ENCODE measurements around the gene TNFSF13.
A peak's percentile ranks its signal among the peaks of the same experiment; 100 is the strongest.

TNFSF13 gene

DNA sequence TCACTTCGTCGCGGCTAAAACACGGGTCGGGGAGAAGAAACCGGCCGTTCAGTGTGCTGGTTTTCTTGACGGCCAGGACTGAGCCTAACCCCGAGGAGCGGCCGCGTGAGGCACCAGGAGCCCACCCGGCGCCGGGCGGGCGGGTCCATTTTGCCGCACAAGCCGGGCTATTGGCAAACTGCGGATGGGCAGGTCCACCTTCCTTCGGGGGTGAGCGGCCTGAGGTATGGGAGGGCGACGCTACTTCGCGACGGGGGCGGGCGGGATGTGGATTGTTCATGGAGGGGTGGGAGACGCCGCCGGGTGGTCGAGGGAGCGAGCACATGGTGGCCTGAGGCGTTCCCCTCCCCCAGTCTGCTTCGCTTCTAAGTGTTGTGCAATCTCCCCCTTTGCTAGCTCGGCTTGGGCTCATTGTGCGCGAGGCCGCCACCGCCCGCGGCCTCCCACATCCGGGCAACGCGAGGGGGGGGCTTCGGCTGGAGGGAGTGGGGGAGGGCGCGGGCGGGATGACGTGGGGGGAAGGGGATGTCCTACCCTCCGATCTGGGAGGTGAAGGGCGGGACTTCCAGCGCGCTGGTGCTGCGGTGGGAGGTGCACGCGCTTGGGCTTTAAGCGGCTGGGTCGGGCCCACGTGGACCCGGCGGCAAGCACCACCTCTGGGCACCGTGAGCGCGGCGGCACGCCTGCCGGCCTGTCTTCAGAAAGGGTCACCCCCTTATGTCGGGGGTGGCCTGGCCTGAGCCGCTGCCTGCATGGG, 15.0 kb downstream of the TNFSF13 start:
- DNase-seq (ENCODE audit: low read depth) = peak; percentile 80
- H3K4me3 ChIP-seq (ENCODE audit: low read depth, low read length) = peak overlapping the region; percentile 97
- TF ChIP-seq, protein P1, sequence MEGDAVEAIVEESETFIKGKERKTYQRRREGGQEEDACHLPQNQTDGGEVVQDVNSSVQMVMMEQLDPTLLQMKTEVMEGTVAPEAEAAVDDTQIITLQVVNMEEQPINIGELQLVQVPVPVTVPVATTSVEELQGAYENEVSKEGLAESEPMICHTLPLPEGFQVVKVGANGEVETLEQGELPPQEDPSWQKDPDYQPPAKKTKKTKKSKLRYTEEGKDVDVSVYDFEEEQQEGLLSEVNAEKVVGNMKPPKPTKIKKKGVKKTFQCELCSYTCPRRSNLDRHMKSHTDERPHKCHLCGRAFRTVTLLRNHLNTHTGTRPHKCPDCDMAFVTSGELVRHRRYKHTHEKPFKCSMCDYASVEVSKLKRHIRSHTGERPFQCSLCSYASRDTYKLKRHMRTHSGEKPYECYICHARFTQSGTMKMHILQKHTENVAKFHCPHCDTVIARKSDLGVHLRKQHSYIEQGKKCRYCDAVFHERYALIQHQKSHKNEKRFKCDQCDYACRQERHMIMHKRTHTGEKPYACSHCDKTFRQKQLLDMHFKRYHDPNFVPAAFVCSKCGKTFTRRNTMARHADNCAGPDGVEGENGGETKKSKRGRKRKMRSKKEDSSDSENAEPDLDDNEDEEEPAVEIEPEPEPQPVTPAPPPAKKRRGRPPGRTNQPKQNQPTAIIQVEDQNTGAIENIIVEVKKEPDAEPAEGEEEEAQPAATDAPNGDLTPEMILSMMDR (IDR thresholded peaks at IDR 0.05; ENCODE audit: low read depth, low read length, missing control alignments) = no peak
- in situ Hi-C loops (cut with HindIII; ENCODE audit: low sequenced_read_pairs) = no loop called here

- no peak for DNase-seq (ENCODE audit: low read depth)
- TF ChIP-seq, protein P1 (IDR thresholded peaks at IDR 0.05; ENCODE audit: low read depth, low read length, missing control alignments) = no peak
- in situ Hi-C loops (cut with HindIII; ENCODE audit: low sequenced_read_pairs) = no loop called here
- H3K4me3 ChIP-seq (ENCODE audit: low read depth, low read length) = peak overlapping the region; percentile 97
Measured at GRCh38 chr17:7574176-7574953, 15.8 kb downstream of the TNFSF13 start.

DNA sequence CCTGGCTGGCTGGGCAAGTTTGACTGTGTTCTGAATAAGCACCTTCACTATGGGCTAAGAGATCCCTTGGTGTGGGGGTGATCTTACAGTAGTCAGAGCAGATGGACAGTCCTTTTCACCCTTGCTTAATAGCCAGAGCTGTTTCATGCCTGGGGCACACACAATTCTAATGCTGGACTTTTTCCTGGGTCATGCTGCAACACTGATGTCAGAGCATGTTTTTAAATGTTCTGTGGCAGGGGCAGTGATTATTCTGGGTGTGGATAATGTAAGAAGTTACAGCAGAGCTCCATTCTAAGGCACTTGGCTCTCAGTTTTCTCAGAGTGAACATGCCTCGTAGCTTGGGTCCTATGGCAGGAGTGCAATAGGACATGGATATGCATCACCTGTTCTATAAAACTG, 16.9 kb downstream of the TNFSF13 start:
- in situ Hi-C loops (cut with HindIII; ENCODE audit: low sequenced_read_pairs) = no loop called here
- TF ChIP-seq, protein P1 (IDR thresholded peaks at IDR 0.05; ENCODE audit: low read depth, low read length, missing control alignments) = no peak
- H3K4me3 ChIP-seq (ENCODE audit: low read depth, low read length) = peak overlapping the region; percentile 97
- DNase-seq (ENCODE audit: low read depth) = no peak

DNA sequence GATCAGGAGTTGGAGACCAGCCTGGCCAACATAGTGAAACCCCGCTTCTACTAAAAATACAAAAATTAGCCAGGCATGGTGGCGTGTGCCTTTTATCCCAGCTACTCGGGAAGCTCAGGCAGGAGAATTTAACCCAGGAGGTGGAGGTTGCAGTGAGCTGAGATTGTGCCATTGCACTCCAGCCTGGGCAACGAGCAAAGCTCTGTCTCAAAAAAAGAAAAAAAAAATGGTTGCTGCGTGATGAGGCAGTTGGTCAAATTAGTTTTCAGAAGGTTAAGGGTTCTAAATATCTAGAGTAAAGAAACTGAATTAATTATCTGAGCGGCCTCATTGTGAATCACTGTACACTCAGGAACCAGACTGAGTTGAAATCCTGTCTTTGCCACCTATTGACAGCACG, 17.4 kb downstream of the TNFSF13 start:
- DNase-seq (ENCODE audit: low read depth) = no peak
- in situ Hi-C loops (cut with HindIII; ENCODE audit: low sequenced_read_pairs) = no loop called here
- TF ChIP-seq, protein P1 (IDR thresholded peaks at IDR 0.05; ENCODE audit: low read depth, low read length, missing control alignments) = no peak
- no peak overlapping the region for H3K4me3 ChIP-seq (ENCODE audit: low read depth, low read length)

DNA sequence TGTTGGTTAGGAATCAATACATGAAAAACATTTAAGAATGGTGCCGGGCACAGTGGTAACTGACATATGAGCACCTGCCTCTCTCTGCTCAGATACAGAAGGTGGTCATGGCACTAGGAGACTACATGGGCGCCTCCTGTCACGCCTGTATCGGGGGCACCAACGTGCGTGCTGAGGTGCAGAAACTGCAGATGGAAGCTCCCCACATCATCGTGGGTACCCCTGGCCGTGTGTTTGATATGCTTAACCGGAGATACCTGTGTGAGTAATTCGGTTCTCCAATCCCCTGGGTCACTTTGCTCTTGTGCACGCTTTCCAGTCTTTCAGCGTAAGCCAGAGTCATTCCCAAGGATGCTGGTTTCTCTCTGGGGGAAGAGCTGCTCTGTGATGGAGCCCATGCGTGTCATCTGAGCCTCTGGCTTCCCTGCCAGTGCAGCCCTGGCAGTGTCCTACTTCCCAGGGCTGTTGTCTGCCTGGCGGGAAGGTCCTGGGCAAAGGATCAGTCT, 17.9 kb downstream of the TNFSF13 start:
- in situ Hi-C loops (cut with HindIII; ENCODE audit: low sequenced_read_pairs) = no loop called here
- DNase-seq (ENCODE audit: low read depth) = no peak
- TF ChIP-seq, protein P1 (IDR thresholded peaks at IDR 0.05; ENCODE audit: low read depth, low read length, missing control alignments) = no peak
- H3K4me3 ChIP-seq (ENCODE audit: low read depth, low read length) = no peak overlapping the region

DNA sequence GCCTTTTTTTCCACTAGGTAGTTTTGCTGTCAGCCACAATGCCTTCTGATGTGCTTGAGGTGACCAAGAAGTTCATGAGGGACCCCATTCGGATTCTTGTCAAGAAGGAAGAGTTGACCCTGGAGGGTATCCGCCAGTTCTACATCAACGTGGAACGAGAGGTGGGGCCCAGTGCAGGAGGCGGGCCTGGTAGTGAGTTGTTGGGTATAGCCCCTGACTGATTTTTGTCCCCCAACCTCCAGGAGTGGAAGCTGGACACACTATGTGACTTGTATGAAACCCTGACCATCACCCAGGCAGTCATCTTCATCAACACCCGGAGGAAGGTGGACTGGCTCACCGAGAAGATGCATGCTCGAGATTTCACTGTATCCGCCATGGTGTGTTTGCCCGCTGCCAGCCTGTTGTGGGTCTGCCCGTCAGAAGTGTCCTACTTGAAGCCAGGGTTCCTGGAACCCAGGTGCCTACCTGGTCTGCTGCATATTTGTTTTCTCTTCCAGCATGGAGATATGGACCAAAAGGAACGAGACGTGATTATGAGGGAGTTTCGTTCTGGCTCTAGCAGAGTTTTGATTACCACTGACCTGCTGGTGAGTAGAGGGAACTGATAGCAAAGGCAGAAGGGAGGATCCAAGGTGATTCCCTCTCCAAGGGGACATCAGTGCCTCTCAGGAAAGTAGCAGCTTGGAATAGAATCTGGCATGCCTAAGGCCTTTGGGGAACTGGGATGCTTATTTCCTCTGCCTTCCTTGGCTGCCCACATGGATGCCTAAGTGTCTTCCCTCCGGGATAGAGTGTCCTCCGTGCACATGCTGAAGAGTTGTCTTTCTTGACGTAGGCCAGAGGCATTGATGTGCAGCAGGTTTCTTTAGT, 19.0 kb downstream of the TNFSF13 start:
- in situ Hi-C loops (cut with HindIII; ENCODE audit: low sequenced_read_pairs) = no loop called here
- TF ChIP-seq, protein P1 (IDR thresholded peaks at IDR 0.05; ENCODE audit: low read depth, low read length, missing control alignments) = no peak
- no peak for DNase-seq (ENCODE audit: low read depth)
- H3K4me3 ChIP-seq (ENCODE audit: low read depth, low read length) = no peak overlapping the region
